GM18867 (cell line): Measurements from ENCODE around the gene ALOX5AP.

Source experiments
- ATAC-seq: cut with Tn5 transposase; IDR thresholded peaks from one replicate; pipeline ENCODE4 v1.9.1; 2021; ENCODE audit warnings: mild to moderate bottlenecking, moderate library complexity; ENCODE audit not compliant: unreplicated experiment

The ALOX5AP gene

GRCh38 chr13:30759748-30760147 is 24.4 kb downstream of the ALOX5AP start:
- no peak for ATAC-seq

DNA sequence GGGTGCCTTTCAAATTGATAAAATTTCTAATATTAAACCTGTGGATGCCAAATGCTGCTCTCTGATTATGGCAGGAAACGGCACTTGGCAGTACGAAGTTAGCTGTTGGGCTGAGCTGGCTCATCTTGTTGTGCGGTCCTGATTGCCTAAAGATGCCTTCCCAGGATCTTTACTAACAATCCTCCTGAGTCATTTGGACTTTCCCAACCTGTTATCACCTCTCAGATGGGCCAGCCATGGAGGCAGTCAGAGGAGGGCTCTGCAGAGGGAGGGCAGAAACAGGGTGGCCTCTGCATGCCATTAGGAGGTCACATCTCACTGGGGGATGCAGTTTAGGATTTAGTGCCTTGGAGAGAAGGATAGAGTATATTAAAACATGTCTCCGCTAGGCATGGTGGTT is 27.3 kb downstream of the ALOX5AP start:
- ATAC-seq, result no peak

DNA sequence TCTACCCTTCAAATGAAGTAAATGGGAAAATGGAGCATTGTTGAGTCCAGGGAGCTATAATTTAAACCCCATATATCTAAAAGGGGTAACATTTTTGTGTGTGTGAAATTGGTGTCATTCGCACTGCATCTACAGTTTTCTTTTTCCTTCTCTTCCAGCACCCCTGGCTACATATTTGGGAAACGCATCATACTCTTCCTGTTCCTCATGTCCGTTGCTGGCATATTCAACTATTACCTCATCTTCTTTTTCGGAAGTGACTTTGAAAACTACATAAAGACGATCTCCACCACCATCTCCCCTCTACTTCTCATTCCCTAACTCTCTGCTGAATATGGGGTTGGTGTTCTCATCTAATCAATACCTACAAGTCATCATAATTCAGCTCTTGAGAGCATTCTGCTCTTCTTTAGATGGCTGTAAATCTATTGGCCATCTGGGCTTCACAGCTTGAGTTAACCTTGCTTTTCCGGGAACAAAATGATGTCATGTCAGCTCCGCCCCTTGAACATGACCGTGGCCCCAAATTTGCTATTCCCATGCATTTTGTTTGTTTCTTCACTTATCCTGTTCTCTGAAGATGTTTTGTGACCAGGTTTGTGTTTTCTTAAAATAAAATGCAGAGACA is 28.6 kb downstream of the ALOX5AP start:
- ATAC-seq, result no peak

GRCh38 chr13:30766231-30766630 is 30.9 kb downstream of the ALOX5AP start:
- ATAC-seq, result no peak

- no peak for ATAC-seq
Observed at GRCh38 chr13:30770929-30771328, 35.6 kb downstream of the ALOX5AP start.

DNA sequence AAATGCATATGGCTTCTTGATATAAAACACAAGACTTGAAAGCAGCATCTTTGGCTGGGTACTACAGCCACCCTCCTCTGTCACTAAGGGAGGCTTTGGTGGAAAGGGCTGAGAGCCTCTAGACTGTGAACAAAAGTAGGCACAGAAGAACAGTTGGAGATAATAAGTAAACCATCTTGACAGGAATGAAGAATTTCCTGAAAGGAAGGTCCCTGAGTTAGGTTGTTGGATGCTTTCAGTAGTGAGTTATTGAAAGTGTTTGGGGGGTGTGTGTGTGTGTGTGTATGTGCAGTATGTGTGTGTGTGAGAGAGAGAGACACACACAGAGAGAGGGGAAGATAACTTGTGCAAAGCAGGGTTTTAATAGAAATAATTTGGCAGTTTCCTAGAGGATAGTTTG is 38.2 kb downstream of the ALOX5AP start:
- no peak for ATAC-seq

DNA sequence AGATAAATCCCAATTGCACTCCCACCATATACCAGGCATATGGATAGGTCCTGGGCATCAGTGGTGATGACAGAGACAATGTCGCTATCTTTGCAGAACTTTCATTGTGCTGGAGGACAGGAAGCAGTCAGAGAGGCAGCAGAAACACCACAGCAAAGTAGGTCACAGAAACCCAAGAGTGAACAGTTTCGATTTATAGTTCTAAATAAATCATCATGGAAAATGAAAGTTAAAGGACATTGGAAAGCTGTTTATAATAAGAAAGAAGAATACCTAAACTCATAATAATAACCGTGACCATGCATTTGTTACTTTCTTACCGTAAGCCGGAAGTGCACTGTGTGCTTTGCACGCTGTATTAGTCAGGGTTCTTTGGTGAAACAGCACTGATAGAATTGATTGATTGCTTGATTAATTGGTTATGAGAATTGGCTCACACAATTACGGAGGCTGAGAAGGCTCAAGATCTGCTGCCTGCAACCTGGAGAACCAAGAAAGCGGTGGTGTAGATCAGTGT is 38.9 kb downstream of the ALOX5AP start:
- peak; percentile 85 for ATAC-seq

GRCh38 chr13:30776661-30777060 is 41.3 kb downstream of the ALOX5AP start:
- no peak for ATAC-seq

DNA sequence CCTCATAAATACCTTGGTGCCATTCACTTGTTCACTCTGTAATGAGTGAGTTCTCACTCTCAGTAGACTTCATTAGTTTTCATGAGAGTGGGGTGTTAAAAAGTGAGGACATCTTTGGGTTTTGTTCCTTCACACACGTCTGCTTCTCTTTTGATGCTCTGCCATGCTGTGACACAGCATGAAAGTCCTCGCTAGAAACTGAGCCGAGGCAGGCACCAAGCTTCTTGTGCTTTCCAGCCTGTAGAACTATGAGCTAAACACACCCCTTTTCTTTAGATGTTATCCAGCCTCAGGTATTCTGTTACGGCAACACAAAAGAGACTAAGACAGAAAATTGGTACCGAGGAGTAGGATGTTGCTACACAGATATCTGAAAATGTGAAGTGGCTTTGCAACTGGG is 43.7 kb downstream of the ALOX5AP start:
- ATAC-seq, result no peak

DNA sequence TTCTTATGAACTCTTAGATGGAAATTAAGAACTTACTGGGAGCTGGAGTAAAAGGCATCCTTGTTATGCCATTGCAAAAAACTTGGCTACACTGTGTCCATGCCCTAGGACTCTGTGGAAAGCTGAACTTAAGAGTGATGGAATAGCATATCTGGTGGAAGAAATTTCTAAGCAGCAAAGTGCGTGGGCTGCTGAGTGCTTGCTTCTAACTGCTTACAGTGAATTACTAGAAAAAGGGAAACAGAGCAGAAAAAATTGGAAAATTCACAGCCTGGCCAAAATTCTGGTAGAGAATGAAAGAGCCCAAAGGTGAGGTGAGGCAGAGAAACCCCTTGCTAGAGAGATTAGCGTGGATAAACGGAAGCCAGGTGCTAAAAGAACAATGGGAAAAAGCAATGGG is 44.3 kb downstream of the ALOX5AP start:
- no peak for ATAC-seq

DNA sequence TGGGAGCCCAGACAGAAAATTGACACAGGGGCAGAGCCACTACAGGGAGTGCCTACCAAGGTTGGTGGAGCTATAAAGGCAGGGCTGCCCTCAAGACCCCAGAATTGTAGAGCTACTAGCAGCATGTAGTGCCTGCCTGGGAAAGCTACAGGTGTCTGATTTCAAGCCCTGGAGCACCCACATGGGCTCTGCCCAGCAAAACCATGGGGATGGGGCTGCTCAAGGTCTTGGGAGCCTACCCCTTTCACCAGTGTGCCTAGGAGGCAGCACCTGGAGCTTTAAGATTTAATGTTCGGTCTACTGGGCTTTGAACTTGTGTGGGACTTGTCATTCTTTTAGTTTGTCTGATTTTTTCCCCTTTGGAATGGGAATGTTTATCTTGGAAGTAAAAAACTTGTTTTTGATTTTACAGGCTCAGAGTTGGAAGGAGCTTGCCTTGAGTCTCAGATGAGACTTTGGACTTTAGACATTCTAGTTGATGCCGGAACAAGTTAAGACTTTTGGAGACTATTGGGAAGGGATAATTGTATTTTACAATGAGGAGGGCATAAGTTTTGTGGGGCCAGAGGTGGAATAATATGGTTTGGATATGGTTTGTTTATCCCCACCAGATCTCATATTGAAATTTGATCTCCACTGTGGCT is 45.1 kb downstream of the ALOX5AP start:
- no peak for ATAC-seq

DNA sequence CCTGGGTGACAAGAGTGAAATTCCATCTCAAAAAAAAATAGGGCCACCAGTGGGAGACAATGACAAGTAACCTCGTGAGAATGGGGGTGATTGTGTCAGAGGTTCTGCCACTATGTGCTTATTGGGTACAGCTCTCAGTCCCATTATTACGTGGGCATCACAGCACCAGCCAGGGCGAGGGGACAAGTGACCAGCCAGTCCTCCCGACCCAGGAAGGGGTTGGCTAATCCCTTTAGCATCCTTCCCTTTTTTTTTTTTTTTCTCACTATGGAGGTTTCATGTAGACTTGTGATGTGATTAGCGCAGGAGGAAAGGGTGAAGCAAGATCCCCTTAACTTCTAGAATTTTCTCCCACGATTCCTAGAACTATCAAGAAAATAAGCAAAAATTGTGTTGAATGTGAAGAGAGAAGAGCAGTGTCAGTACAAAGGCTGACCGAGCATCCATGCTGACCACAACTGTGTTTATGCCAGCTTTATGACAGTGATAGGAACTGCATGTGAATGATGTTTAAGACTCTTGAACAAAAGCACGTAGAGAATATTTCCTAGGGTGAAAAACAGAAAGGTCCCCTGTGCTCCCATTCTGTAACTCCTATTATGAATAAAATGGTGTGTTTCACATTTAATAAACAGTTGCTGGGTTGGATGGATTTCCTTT is 50.0 kb downstream of the ALOX5AP start:
- ATAC-seq, result no peak

DNA sequence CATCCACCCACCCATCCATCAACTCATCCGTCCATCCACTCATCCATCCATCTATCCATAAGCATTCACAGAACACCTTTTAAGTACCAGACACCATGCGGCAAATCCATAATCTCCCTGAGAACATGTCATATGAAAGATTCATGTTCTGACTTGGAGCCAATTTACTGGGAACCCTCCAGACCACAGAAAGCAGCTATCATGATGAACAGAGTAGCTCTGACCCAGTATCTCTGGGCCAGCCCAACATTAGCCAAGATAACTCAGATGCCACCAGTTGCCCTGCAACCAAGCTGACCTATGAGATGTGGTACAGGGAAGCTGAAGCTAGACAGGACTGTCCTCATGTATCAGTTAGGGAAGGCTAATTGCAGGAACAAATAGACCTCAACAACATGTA is 51.3 kb downstream of the ALOX5AP start:
- no peak for ATAC-seq

DNA sequence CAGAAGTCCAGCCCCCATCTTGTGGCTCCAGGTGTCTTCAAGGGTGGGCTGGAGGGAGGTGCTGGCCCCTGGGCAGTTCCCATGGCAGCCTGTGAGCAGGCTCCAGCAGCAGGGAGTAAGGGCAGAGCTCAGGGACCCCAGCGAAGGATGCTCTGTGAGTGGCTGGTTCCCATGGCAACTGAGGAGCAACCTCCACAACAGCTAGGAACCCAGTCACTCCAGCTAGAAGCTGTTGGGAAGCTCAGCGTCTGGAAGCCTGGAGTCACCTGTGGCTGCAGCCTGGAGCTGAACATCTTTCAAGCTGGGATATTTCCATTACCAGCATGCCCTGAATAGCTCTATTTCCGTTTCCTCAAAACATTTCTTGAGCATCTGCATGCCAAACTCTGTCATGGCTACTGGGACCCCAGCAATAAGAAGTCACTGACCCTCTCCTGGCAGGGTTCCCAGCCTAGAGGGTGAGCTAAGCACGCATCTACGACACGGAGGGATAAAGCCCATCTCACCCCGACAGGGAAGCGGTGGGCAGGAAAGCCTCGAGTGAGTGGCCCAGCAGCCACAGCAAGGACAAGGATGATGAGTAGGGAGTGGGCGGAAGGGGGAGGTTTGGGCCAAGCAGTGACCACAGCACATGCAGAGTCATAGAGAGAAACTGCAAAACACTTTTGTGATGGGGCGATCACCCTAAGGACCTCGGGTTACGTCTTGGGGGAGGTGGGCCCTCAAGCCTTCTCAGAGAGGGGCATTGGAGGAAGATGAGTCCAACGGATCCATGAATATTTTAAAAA is 52.6 kb downstream of the ALOX5AP start:
- no peak for ATAC-seq

GRCh38 chr13:30789166-30789862 is 54.0 kb downstream of the ALOX5AP start:
- ATAC-seq, result no peak

GRCh38 chr13:30790592-30790991 is 55.2 kb downstream of the ALOX5AP start:
- no peak for ATAC-seq

GRCh38 chr13:30791354-30792001 is 56.1 kb downstream of the ALOX5AP start:
- ATAC-seq, result no peak

GRCh38 chr13:30792285-30793000 is 57.1 kb downstream of the ALOX5AP start:
- ATAC-seq, result no peak

DNA sequence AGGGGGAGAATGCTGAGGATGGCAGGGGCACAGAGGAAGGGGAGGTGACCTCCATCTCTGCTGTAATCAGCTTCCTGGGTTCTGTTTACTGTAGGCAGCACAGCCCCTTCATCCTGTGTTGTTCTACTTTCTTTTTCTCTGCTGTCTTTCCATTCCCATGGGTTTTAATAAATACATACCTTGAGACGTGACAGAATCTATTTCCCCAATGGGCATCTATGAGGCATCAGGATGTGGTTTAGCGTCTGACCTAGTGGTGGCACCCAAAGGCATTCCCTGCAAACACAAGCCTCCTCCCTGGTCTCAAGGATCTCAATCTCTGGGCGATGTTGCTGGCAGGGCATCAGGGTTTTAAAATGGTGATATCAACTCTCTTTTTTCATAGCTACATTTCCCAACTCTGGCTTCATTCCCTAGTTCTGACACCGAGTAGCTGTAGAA is 60.8 kb downstream of the ALOX5AP start:
- no peak for ATAC-seq
